ENCODE data around the gene MYH10.
"Not testable (repeated sequence)": the region's sequence is repeated elsewhere in the genome, so short reads cannot be mapped to it uniquely, and the experiment has no call there.

MYH10 gene

DNA sequence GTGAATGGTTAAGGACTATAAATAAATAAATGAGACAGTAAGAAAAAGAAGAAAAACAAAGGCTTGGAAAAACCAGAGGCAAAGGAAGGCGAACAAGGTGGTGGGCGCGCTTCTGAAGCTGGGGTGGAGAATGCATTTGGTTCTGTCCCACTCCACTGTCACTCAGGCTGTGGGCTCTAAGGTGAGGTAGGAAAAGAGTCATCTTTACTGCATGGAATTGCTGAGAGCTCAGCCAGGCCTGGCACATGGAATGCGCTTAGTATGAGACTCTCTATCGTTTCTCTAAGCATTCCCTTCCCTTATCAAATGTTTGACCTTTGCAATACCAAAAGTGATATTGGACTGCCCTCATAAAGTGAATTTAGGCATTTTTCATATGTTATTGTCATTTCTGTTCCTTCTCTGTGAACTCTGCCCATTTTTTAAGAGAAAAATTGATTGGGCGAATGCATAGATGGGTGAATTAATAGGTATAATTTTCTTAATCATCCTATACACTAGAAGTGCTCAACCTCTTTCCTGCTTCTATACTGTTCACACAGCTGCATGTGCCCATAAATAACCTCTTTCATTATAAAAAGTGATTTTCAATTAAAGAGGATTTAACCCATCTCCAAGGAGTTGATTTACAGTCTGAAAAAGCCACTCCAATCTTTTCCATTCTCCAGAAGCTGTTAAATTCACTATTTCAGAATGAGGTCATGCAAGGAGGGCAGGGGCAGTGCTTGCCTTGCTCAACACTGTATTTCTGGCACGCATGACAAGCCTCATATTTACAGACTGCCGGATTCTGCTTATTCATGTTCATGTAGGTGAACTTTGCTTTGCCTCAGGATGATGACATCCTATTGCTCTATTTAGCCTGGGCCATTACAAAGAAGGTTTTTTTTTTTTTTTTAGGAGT, 87.7 kb downstream of the MYH10 start:
- no peak for DNase-seq

DNA sequence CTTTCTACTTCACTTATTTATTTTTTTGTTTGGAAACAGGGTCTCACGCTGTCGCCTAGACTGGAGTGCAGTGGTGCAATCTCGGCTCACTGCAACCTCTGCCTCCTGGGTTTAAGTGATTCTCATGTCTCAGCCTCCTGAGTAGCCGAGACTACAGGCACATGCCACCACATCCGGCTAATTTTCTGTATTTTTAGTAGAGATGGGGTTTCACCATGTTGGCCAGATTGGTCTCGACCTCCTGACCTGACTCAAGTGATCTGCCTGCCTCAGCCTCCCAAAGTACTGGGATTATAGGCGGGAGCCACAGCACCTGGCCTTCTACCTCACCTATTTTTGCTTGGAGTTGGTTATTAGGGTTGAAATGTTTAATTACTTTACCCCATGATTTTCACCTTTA, 90.5 kb downstream of the MYH10 start:
- not testable (repeated sequence) for DNase-seq

DNA sequence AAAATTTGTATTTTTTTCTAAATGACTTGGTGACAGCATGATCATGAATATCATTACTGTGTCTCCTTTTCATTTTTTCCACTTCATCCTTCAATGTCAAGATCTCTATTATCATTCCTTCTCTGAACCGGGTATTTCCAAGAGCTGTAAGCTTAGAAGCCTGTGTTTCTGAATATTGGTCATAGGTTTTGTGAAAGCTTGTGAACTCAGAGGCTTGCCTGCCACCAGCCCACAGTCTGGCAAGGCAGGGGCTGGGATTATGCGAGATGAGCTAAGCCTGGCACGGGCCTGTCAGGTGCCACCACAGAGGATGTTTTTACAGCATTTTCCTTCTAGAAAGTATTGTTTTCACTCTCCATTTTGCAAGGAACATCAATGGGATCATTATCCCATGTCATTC, 92.8 kb downstream of the MYH10 start:
- DNase-seq, result no peak

- no peak for DNase-seq
Observed at GRCh38 chr17:8534498-8535188, 95.9 kb downstream of the MYH10 start.

DNA sequence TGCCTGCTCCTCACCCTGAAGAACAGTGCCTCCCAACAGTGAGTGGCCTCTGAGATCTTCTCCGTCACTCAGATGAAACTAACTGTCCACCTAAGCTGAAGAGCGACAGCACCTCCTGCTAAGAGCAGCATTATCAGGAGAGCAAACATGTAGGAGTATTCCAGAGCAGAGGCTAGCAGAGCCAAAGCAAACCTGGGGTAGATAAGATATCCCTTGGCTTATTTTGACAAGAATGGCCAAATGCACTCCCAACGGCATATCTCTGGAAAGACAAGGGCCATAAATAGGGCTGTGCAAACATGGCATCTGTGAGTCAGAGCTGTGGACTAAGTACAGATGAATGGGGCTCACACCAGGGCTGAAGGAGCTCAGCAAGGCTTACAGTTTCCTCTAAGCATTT, 98.5 kb downstream of the MYH10 start:
- no peak for DNase-seq

GRCh38 chr17:8522577-8522976, 107.9 kb downstream of the MYH10 start:
- no peak for DNase-seq

DNA sequence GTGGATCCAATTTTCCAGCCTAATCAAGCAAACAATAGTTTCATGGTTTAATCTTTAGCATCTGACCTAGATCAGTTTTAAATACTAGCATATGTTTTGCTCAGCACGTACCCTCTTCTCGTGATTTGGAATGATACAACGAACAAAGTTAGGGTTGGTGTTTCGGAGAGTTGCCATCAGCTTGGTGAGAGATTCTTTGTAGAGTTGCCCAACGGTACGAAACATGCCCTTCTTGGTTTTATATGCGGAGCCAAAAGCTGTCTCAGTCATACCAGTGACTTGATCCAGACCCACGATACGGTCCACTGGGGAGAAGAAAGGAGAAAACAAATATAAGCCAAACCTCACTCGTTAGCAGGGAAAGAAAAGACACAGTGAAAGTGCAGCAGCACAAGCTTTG, 109.5 kb downstream of the MYH10 start:
- DNase-seq, result no peak

DNA sequence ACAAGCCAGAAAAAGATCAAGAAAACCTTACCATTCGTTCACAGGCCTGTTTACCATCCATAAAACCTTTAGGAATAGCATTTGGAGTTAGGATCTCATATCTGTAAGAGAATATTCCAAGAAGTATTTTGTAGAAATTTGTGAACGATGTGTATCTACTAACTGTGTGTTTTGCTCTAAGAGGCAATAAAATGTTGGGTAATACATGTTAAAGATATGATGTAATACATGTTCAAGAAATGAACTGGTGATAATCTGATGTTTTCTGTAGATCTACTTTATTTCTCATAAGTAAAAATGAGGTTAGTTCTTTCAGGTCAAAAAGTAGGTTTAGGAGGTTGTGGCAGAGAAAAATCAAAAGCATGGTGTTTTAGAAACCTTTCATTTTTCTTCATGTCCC, 111.7 kb downstream of the MYH10 start:
- no peak for DNase-seq

DNA sequence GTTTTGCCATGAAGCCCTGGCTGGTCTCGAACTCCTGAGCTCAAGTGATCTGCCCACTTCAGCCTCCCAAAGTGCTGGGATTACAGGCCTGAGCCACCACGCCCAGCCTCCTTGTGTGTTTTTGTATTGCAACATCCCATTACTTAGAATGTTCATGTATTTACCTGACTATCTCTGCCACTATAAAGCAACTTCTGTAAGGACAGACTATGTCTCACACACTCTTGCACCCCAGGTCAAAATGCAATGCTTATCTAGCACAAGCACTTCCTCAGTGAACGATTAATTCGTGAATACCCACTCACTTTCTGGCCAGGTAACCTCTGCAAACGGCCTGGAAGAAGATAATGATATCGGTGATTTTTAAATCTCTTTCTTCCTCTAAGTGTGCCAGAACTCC, 112.2 kb downstream of the MYH10 start:
- DNase-seq, result no peak

DNA sequence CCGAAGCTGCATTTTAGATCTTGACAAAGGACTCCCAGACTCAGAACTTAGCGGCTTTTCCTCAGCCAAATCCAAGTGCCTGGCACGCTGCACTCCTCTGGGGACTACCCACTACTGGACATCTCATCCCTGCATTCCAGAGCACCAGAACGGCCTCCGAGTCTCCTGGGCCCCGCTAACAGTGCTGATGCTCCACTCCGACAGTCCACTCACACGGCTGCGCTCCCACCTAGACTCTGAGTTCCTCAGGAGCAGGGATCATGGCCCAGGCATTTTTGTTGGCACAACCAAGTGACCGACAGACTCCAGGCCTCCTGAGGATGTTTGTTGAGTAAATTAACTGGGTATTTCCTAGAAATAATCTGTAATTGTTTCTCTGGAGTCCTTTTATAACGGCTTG, 115.7 kb downstream of the MYH10 start:
- no peak for DNase-seq

- DNase-seq, result no peak
Observed at GRCh38 chr17:8506145-8506544, 124.4 kb downstream of the MYH10 start.

- no peak for DNase-seq
Observed at GRCh38 chr17:8504460-8505207, 125.9 kb downstream of the MYH10 start.

GRCh38 chr17:8503807-8504206, 126.7 kb downstream of the MYH10 start:
- no peak for DNase-seq

- no peak for DNase-seq
Observed at GRCh38 chr17:8503368-8503767, 127.2 kb downstream of the MYH10 start.

DNA sequence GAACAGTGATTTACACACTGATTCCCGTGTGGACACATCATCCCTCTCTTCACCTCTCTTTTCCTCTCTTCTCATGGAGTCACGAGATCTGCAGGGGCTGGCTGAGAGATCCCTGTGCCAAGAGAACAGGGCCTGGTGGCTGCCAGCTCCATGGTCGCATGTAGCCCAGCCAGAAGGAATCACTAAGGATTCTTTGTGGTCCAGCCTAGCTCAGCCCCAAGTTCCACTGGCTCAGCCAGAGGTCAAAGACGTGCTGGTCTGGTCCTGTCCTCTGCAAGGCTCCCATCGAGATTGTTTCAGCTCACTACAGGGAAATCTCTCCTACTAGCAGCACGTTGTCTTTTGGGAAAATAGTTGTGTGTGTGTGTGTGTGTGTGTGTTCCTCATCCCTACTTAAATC, 128.4 kb downstream of the MYH10 start:
- no peak for DNase-seq

DNA sequence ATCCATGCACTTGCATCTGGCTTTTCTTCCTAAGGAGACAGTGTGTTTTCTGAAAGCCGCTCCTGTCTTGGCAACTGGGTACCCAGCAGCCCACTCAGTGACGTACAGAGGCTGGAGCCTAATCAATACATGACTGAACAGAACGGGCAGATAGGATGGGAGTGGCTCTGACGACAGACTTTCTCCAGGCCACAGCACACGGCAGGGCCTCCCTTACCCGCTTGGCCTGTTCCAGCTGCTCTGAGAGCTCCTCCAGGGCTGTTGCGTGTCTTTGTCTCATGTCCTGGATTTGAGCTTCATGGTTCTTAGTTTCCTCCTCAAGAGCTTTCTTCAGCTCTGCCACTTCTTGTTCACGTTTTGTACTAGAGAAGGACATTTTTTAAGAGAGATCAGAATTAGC, 129.9 kb downstream of the MYH10 start:
- DNase-seq, result no peak

- DNase-seq, result no peak
Observed at GRCh38 chr17:8499614-8500013, 130.9 kb downstream of the MYH10 start.

GRCh38 chr17:8499171-8499570, 131.4 kb downstream of the MYH10 start:
- DNase-seq, result no peak

DNA sequence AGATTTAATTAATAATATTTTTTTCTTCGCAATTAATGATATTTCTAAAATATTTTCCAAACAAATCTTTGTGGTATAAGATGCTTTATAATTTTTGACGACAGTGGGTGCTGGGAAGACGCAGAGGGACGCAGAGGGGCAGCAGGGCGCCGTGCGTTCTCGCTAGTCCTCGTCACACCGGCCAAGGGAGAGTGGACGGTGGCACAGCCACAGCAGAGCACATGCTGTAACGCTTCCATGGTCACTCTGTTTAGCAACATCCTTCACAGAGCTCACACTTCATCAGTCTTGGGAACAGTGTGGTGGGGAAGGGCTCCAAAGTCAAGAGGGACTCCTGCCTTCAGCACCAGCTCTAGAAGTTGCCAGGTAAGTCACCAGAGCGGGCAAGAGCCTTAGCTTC, 134.4 kb downstream of the MYH10 start:
- no peak for DNase-seq

GRCh38 chr17:8494506-8495111, 135.9 kb downstream of the MYH10 start:
- no peak for DNase-seq

GRCh38 chr17:8494021-8494420, 136.5 kb downstream of the MYH10 start:
- DNase-seq, result no peak

DNA sequence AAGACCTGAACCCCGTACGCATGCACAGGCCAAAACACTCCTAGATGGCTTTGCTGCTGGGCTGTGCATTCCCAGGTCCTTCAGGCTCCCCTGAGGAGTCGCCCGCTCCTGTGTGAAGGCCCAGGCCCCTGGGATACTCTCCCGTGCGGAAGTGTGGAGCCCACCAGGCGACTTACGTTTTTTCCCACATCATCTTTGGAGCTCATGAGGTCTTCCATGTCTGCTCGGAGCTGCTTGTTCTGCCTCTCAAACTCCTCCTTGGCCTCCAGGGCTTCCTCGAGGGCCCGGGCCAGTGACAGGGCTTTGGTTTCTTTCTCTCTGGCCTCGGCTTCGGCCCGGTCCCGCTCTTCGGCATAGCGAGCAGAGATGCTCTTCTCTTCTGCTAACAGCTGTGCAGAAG, 138.4 kb downstream of the MYH10 start:
- no peak for DNase-seq
